HG02852 (cell line): Measurements from ENCODE around the gene AOX1.

Source experiments
- ATAC-seq: cut with Tn5 transposase; IDR thresholded peaks from one replicate; pipeline ENCODE4 v1.9.1; 2021; ENCODE audit warnings: mild to moderate bottlenecking, moderate library complexity; ENCODE audit not compliant: unreplicated experiment

Gene AOX1

GRCh38 chr2:200600549-200601225, 14.9 kb downstream of the AOX1 start:
- ATAC-seq = no peak

GRCh38 chr2:200602584-200602983, 16.8 kb downstream of the AOX1 start:
- no peak for ATAC-seq

- ATAC-seq = no peak
Measured at GRCh38 chr2:200603972-200604371, 18.2 kb downstream of the AOX1 start.

GRCh38 chr2:200604571-200605255, 18.9 kb downstream of the AOX1 start:
- ATAC-seq = no peak

GRCh38 chr2:200608341-200609027, 22.7 kb downstream of the AOX1 start:
- no peak for ATAC-seq

GRCh38 chr2:200609028-200609614, 23.3 kb downstream of the AOX1 start:
- no peak for ATAC-seq

- peak; percentile 70 for ATAC-seq
Measured at GRCh38 chr2:200610217-200610616, 24.4 kb downstream of the AOX1 start.

- no peak for ATAC-seq
Measured at GRCh38 chr2:200613692-200614091, 27.9 kb downstream of the AOX1 start.

GRCh38 chr2:200614249-200614648, 28.4 kb downstream of the AOX1 start:
- ATAC-seq = no peak

- ATAC-seq = peak; percentile 53
Measured at GRCh38 chr2:200615247-200615646, 29.4 kb downstream of the AOX1 start.

GRCh38 chr2:200616193-200616592, 30.4 kb downstream of the AOX1 start:
- ATAC-seq = no peak

- ATAC-seq = no peak
Measured at GRCh38 chr2:200616656-200617055, 30.8 kb downstream of the AOX1 start.

GRCh38 chr2:200617156-200618053, 31.6 kb downstream of the AOX1 start:
- ATAC-seq = no peak

- no peak for ATAC-seq
Measured at GRCh38 chr2:200618054-200618419, 32.2 kb downstream of the AOX1 start.

GRCh38 chr2:200618590-200619021, 32.8 kb downstream of the AOX1 start:
- ATAC-seq = no peak

- ATAC-seq = no peak
Measured at GRCh38 chr2:200619279-200619678, 33.5 kb downstream of the AOX1 start.

- no peak for ATAC-seq
Measured at GRCh38 chr2:200620606-200621390, 35.0 kb downstream of the AOX1 start.

- no peak for ATAC-seq
Measured at GRCh38 chr2:200622106-200622505, 36.3 kb downstream of the AOX1 start.

- ATAC-seq = no peak
Measured at GRCh38 chr2:200624026-200624425, 38.2 kb downstream of the AOX1 start.

- ATAC-seq = no peak
Measured at GRCh38 chr2:200624658-200625057, 38.8 kb downstream of the AOX1 start.
